Measurements from ENCODE around the gene TRAF2. TPM values are rescaled to one million over a fixed set of nuclear protein-coding genes. Genes with fewer than 3 reads are reported as not detected.

TRAF2 gene
- total RNA-seq, 5 donors from 2014 or later (not counting 1 experiment from before 2014, with no cell fraction given): 20.9 to 38.7 (median 33.7) TPM

DNA sequence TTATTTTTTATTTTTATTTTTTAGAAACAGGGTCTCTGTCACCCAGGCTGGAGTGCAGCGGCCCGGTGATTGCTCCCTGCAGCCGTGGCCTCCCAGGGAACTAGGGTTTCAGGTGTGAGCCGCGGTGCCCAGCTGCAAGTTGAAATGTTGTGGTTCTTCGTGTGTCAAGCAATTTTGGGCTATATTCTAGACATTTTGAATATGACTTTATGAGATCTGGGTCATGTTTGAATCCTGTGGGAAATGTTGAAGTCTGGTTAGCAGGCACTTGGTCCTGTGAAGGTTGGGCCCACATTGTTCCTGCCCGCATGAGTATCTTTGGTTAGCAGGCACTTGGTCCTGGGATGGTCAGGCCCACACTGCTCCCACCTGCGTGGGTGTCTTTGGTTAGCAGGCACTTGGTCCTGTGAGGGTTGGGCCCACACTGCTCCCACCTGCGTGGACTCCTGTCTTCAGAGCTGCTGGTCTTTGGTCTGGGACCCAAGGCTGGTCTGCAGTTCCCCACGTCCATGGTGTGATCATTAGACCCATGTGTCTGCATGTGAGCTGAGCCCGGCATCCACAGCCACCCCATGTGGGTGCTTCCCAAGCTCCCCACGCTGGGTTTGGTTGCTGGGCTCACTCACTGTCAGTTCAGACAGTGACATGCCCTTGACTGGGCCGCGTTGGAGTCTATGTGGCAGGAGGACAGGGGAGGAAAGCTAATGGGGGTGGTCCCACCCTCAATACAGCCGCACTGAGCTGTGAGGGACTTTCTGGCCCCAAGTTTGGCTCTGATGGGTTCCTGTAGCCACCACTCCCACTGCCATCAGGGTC is 51.1 kb downstream of the TRAF2 start:
- Histone ChIP-seq H3K27me3 (replicated peaks in 1 of 2; ENCODE audit: control insufficient read depth in 2 of 2, extremely low read depth in 1 of 2, insufficient read depth in 2 of 2, low read length in 1 of 2) (no peaks in the 10 kb centered on the region), H3K4me3 (ENCODE audit: control insufficient read depth in 1 of 2, extremely low read depth in 1 of 2, low read length in 1 of 2) (no peak overlapping the region), H3K4me1 (ENCODE audit: control insufficient read depth in 1 of 2, extremely low read depth in 1 of 2, insufficient read depth in 2 of 2, low read length in 2 of 2) (peaks cover 0 to 7% of the 10 kb centered on the region in 2 experiments), H3K36me3 (ENCODE audit: control insufficient read depth in 2 of 2, extremely low read depth in 1 of 2, insufficient read depth in 1 of 2, low read length in 1 of 2) (peaks cover 25 to 27% of the 10 kb centered on the region in 2 donors), H3K9me3 (no peaks in the 10 kb centered on the region), H3K27ac (ENCODE audit: low read length) (no peak overlapping the region)
- peaks cover 23% of the 10 kb centered on the region for H3K36me3 Mint-ChIP-seq
- ATAC-seq (replicated peaks in 1 of 4) (no peak), DNase-seq (no peak)
- H3K4me3 Mint-ChIP-seq: no peak overlapping the region
- no peak overlapping the region for H3K27ac Mint-ChIP-seq
- no peaks in the 10 kb centered on the region for H3K27me3 Mint-ChIP-seq
- 84% methylated on average over 11 of the region's 15 CpGs for WGBS (ENCODE audit: insufficient coverage)
- peaks cover 0 to 11% (median 7%) of the 10 kb centered on the region in 3 donors for H3K4me1 Mint-ChIP-seq
- POLR2A ChIA-PET: interaction anchor here in 1 of 2 donors (0.6 kb wide), 1 partner anchor 174 kb away, joined by 8 read pairs; no protein-coding TSS in a partner anchor
- CTCF ChIA-PET: no interaction called here
- no peaks in the 10 kb centered on the region for H3K9me3 Mint-ChIP-seq

DNA sequence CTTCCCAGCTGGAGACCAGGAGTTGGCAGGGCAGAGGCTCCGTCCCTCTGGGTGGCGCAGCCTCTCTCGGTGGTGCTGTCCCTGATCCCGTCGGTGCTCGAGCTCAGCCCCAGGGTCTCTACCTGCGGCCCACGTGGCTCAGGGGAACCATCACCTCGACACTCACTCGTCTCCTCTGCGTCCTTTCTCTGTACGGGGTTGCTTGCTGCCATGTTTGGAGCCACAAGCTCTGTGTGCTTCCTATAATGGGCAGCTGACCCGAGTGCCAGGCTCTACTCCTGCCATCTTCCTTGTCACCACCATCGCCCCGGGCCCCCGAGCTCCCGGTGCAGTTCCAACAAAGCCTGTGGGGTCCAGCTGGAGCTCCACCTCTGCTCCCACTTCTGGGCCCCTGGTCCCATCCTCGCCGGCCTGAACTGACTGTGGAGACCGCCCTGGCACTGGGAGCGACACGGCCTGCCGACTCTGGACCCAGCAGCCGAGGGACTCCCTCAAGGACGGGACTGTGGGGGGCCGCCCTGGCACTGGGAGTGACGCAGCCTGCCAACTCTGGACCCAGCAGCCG is 53.2 kb downstream of the TRAF2 start:
- Histone ChIP-seq H3K27me3 (replicated peaks in 1 of 2; ENCODE audit: control insufficient read depth in 2 of 2, extremely low read depth in 1 of 2, insufficient read depth in 2 of 2, low read length in 1 of 2) (no peaks in the 10 kb centered on the region), H3K9me3 (no peaks in the 10 kb centered on the region), H3K27ac (ENCODE audit: low read length) (no peak overlapping the region), H3K4me3 (ENCODE audit: control insufficient read depth in 1 of 2, extremely low read depth in 1 of 2, low read length in 1 of 2) (no peak overlapping the region), H3K4me1 (ENCODE audit: control insufficient read depth in 1 of 2, extremely low read depth in 1 of 2, insufficient read depth in 2 of 2, low read length in 2 of 2) (peaks cover 2 to 22% of the 10 kb centered on the region in 2 experiments), H3K36me3 (ENCODE audit: control insufficient read depth in 2 of 2, extremely low read depth in 1 of 2, insufficient read depth in 1 of 2, low read length in 1 of 2) (peaks cover 25 to 33% of the 10 kb centered on the region in 2 donors)
- Mint-ChIP-seq H3K4me3 (no peak overlapping the region), H3K27ac (peak overlapping the region in 1 of 2 donors; percentile 39), H3K27me3 (no peaks in the 10 kb centered on the region), H3K4me1 (peaks cover 0 to 17% (median 4%) of the 10 kb centered on the region in 3 donors), H3K9me3 (no peaks in the 10 kb centered on the region), H3K36me3 (peaks cover 23% of the 10 kb centered on the region)
- ChIA-PET CTCF (interaction anchor here in 1 of 2 donors (0.6 kb wide), 1 partner anchor 873 kb away, joined by 6 read pairs; no protein-coding TSS in a partner anchor), POLR2A (no interaction called here)
- 95% methylated on average over 28 of the region's 28 CpGs for WGBS (ENCODE audit: insufficient coverage)
- DNase-seq: no peak
- ATAC-seq (replicated peaks in 1 of 4): no peak

DNA sequence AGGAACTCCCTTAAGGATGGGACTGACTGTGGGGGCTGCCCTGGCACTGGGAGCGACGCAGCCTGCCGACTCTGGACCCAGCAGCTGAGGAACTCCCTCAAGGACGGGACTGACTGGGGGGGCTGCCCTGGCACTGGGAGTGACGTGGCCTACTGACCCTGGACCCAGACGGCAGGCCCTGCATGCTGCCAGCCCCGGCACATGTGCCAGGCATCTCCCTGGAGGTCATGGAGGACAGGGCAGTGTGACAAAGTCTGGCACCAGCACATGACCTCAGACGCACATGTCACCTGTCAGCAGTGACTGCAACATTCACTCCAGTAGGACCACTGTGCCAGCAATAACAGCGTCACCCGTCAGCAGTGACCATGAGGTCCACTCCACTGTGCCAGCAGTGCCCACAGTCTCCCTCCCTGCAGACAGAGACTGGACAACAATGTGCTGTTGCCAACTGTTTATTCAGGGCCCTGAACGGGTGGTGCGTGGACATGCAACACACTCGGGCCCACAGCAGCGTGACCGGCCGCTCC is 53.7 kb downstream of the TRAF2 start:
- no peak for DNase-seq

GRCh38 chr9:136940526-136941230 is 54.4 kb downstream of the TRAF2 start:
- Histone ChIP-seq H3K27me3 (replicated peaks in 1 of 2; ENCODE audit: control insufficient read depth in 2 of 2, extremely low read depth in 1 of 2, insufficient read depth in 2 of 2, low read length in 1 of 2) (no peaks in the 10 kb centered on the region), H3K27ac (ENCODE audit: low read length) (no peak overlapping the region), H3K9me3 (no peaks in the 10 kb centered on the region), H3K4me3 (ENCODE audit: control insufficient read depth in 1 of 2, extremely low read depth in 1 of 2, low read length in 1 of 2) (no peak overlapping the region), H3K36me3 (ENCODE audit: control insufficient read depth in 2 of 2, extremely low read depth in 1 of 2, insufficient read depth in 1 of 2, low read length in 1 of 2) (peaks cover 25 to 33% of the 10 kb centered on the region in 2 donors), H3K4me1 (ENCODE audit: control insufficient read depth in 1 of 2, extremely low read depth in 1 of 2, insufficient read depth in 2 of 2, low read length in 2 of 2) (peaks cover 2 to 32% of the 10 kb centered on the region in 2 experiments)
- WGBS (ENCODE audit: insufficient coverage): 93% methylated on average over 40 of the region's 42 CpGs
- H3K4me3 Mint-ChIP-seq: no peak overlapping the region
- ChIA-PET CTCF (no interaction called here), POLR2A (no interaction called here)
- H3K4me1 Mint-ChIP-seq: peaks cover 6 to 22% (median 8%) of the 10 kb centered on the region in 3 donors
- DNase-seq: no peak
- no peaks in the 10 kb centered on the region for H3K9me3 Mint-ChIP-seq
- no peak overlapping the region for H3K27ac Mint-ChIP-seq
- H3K36me3 Mint-ChIP-seq: peaks cover 23% of the 10 kb centered on the region
- no peaks in the 10 kb centered on the region for H3K27me3 Mint-ChIP-seq
- no peak for ATAC-seq (replicated peaks in 1 of 4)

More for the DNA sequence above, 53.7 kb downstream of the TRAF2 start:
- Histone ChIP-seq H3K27me3 (replicated peaks in 1 of 2; ENCODE audit: control insufficient read depth in 2 of 2, extremely low read depth in 1 of 2, insufficient read depth in 2 of 2, low read length in 1 of 2) (no peaks in the 10 kb centered on the region), H3K4me3 (ENCODE audit: control insufficient read depth in 1 of 2, extremely low read depth in 1 of 2, low read length in 1 of 2) (no peak overlapping the region), H3K36me3 (ENCODE audit: control insufficient read depth in 2 of 2, extremely low read depth in 1 of 2, insufficient read depth in 1 of 2, low read length in 1 of 2) (peaks cover 25 to 33% of the 10 kb centered on the region in 2 donors), H3K9me3 (no peaks in the 10 kb centered on the region), H3K4me1 (ENCODE audit: control insufficient read depth in 1 of 2, extremely low read depth in 1 of 2, insufficient read depth in 2 of 2, low read length in 2 of 2) (peaks cover 2 to 26% of the 10 kb centered on the region in 2 experiments), H3K27ac (ENCODE audit: low read length) (no peak overlapping the region)
- H3K9me3 Mint-ChIP-seq: no peaks in the 10 kb centered on the region
- H3K27ac Mint-ChIP-seq: no peak overlapping the region
- CTCF ChIA-PET: no interaction called here
- H3K4me1 Mint-ChIP-seq: peaks cover 5 to 20% (median 8%) of the 10 kb centered on the region in 3 donors
- 90% methylated on average over 16 of the region's 16 CpGs for WGBS (ENCODE audit: insufficient coverage)
- H3K4me3 Mint-ChIP-seq: no peak overlapping the region
- H3K27me3 Mint-ChIP-seq: no peaks in the 10 kb centered on the region
- POLR2A ChIA-PET: no interaction called here
- ATAC-seq (replicated peaks in 1 of 4): no peak
- H3K36me3 Mint-ChIP-seq: peaks cover 23% of the 10 kb centered on the region

DNA sequence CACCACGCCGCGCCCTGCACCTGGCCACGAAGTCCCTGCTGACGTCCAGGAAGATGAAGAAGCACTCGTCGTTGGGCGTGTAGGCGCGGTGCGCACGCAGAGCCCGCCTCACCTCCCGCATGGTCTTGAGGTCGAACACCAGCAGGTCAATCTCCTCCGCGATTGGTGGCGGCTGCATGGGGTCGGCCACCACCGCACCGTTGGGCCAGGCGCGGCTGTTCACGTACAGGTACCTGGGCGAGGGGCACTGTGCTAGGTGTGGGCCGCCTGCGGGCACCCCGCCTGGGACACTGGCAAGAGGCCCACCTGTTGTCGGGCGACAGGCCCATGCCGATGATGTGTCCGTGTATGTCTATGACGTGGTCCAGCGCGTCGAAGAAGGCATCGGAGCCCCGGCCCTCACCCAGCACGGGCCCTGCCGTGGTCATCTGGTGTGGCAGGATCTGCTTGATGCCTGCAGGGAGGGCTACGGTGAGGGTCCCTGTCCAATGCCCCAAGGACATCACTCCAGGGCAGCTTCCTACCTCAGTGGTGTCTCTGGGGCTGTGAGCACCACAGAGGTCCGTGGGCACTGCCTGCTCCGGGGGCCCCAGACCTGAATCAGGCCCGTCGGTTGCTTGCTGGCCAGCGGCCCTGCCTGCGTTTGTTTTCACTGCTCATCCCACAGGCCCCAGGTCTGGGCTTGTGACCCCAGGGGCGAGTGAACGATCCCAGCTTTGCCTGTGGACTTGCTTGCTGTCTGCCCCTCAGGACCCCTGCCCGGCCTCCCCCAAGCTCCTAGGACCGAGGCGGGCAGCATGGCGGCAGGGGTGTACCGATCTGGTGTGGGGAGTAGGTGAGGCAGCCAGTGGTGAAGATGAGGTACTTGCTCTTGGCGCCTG is 55.2 kb downstream of the TRAF2 start:
- peaks cover 23% of the 10 kb centered on the region for H3K36me3 Mint-ChIP-seq
- ChIA-PET POLR2A (no interaction called here), CTCF (no interaction called here)
- H3K9me3 Mint-ChIP-seq: no peaks in the 10 kb centered on the region
- no peak overlapping the region for H3K4me3 ChIP-seq (ENCODE audit: control insufficient read depth in 1 of 2, extremely low read depth in 1 of 2, low read length in 1 of 2)
- H3K4me3 Mint-ChIP-seq: no peak overlapping the region
- no peak overlapping the region for H3K27ac ChIP-seq (ENCODE audit: low read length)
- no peaks in the 10 kb centered on the region for H3K27me3 ChIP-seq (replicated peaks in 1 of 2; ENCODE audit: control insufficient read depth in 2 of 2, extremely low read depth in 1 of 2, insufficient read depth in 2 of 2, low read length in 1 of 2)
- 96% methylated on average over 51 of the region's 55 CpGs for WGBS (ENCODE audit: insufficient coverage)
- H3K4me1 ChIP-seq (ENCODE audit: control insufficient read depth in 1 of 2, extremely low read depth in 1 of 2, insufficient read depth in 2 of 2, low read length in 2 of 2): peaks cover 2 to 40% of the 10 kb centered on the region in 2 experiments
- peak overlapping the region in 1 of 2 donors; percentile 39 for H3K27ac Mint-ChIP-seq
- ATAC-seq (replicated peaks in 1 of 4) (no peak), DNase-seq (no peak)
- no peaks in the 10 kb centered on the region for H3K27me3 Mint-ChIP-seq
- H3K4me1 Mint-ChIP-seq: peaks cover 6 to 19% (median 8%) of the 10 kb centered on the region in 3 donors
- peaks cover 25 to 33% of the 10 kb centered on the region in 2 donors for H3K36me3 ChIP-seq (ENCODE audit: control insufficient read depth in 2 of 2, extremely low read depth in 1 of 2, insufficient read depth in 1 of 2, low read length in 1 of 2)
- no peaks in the 10 kb centered on the region for H3K9me3 ChIP-seq

All from T-cell (primary cell).